GM18907 (cell line): ENCODE data around the gene WFIKKN2.
A peak's percentile ranks its signal among the peaks of the same experiment; 100 is the strongest.
"Not testable (repeated sequence)": the region's sequence is repeated elsewhere in the genome, so short reads cannot be mapped to it uniquely, and the experiment has no call there.

Experiments
- ATAC-seq: cut with Tn5 transposase; IDR thresholded peaks from one replicate; pipeline ENCODE4 v1.9.1; 2021; ENCODE audit warnings: mild to moderate bottlenecking, moderate library complexity; ENCODE audit not compliant: unreplicated experiment

Gene WFIKKN2

GRCh38 chr17:50850640-50851039 lies 15.3 kb downstream of the WFIKKN2 start:
- no peak for ATAC-seq

- no peak for ATAC-seq
Measured at GRCh38 chr17:50853015-50853615, 17.7 kb downstream of the WFIKKN2 start.

- ATAC-seq: no peak
Measured at GRCh38 chr17:50853781-50854180, 18.4 kb downstream of the WFIKKN2 start.

- no peak for ATAC-seq
Measured at GRCh38 chr17:50855708-50856330, 20.4 kb downstream of the WFIKKN2 start.

- no peak for ATAC-seq
Measured at GRCh38 chr17:50856431-50856830, 21.0 kb downstream of the WFIKKN2 start.

GRCh38 chr17:50858486-50859225 lies 23.3 kb downstream of the WFIKKN2 start:
- ATAC-seq: no peak

GRCh38 chr17:50859727-50860126 lies 24.3 kb downstream of the WFIKKN2 start:
- not testable (repeated sequence) for ATAC-seq

- no peak for ATAC-seq
Measured at GRCh38 chr17:50861334-50861676, 25.9 kb downstream of the WFIKKN2 start.

- no peak for ATAC-seq
Measured at GRCh38 chr17:50861822-50862528, 26.6 kb downstream of the WFIKKN2 start.

- ATAC-seq: no peak
Measured at GRCh38 chr17:50863221-50863843, 27.9 kb downstream of the WFIKKN2 start.

GRCh38 chr17:50863931-50864330 lies 28.5 kb downstream of the WFIKKN2 start:
- ATAC-seq: no peak

GRCh38 chr17:50864747-50865059 lies 29.3 kb downstream of the WFIKKN2 start:
- no peak for ATAC-seq

GRCh38 chr17:50865060-50865867 lies 29.9 kb downstream of the WFIKKN2 start:
- ATAC-seq: peak; percentile 18

- peak; percentile 11 for ATAC-seq
Measured at GRCh38 chr17:50865868-50866260, 30.5 kb downstream of the WFIKKN2 start.

- ATAC-seq: peak; percentile 65
Measured at GRCh38 chr17:50866261-50866949, 31.0 kb downstream of the WFIKKN2 start, which contains the start of gene TOB1. Gene TOB1, minus strand, starts transcription at chr17:50866354. Its CDS starts 2,337 bp downstream, at chr17:50864017.

- ATAC-seq: peak; percentile 23
Measured at GRCh38 chr17:50866950-50867362, 31.6 kb downstream of the WFIKKN2 start.

GRCh38 chr17:50867363-50868139 lies 32.2 kb downstream of the WFIKKN2 start:
- ATAC-seq: peak; percentile 42

GRCh38 chr17:50868140-50868438 lies 32.7 kb downstream of the WFIKKN2 start:
- ATAC-seq: no peak

GRCh38 chr17:50868602-50869001 lies 33.2 kb downstream of the WFIKKN2 start:
- ATAC-seq: no peak
